ENCODE results near the gene CPE. TPM values are rescaled to one million over a fixed set of nuclear protein-coding genes. Genes with fewer than 3 reads are reported as not detected.

The CPE gene
- polyA plus RNA-seq, 3 donors: 89.0 to 152 (median 96.9) TPM

Other genes starting within 250 kb of the CPE start
- gene KLHL2, start 171.4 kb upstream of the CPE start, polyA plus RNA-seq (ENCODE audit: insufficient read length in 3 of 3): 10 to 100 TPM; 16.4 to 24.6 (median 21.6) TPM
- 10 to 100 TPM; 59.6 to 90.0 (median 73.1) TPM for gene MSMO1, start 51.3 kb upstream of the CPE start, polyA plus RNA-seq (ENCODE audit: insufficient read length in 3 of 3)